IMR-90 (cell line): ENCODE results near the gene CCDC137. TPM values are rescaled to one million over a fixed set of nuclear protein-coding genes. Genes with fewer than 3 reads are reported as not detected.

Experiments
- ATAC-seq: fragments of 200-7000 bp; cut with Tn5 transposase; 2 replicates; pipeline ENCODE4 v1.9.1; 2020; ENCODE audit warnings: low read depth, mild to moderate bottlenecking, moderate library complexity
- BruUV-seq: library from RNA; stranded (reverse); fragments of 400-500 nt; replicated peaks from 2 replicates; lab custom pipeline; 2021; lab: Mats Ljungman, UMichigan
- CTCF ChIA-PET: fragments of 300-600 bp; formaldehyde crosslinking; extraction: SDS; loops from one replicate; lab custom pipeline; 2021; ENCODE audit warnings: antibody characterized with exemption; lab: Yijun Ruan, JAX
- POLR2A ChIA-PET: fragments of 300-600 bp; sonication (Branson Sonifier 250); formaldehyde crosslinking; loops from one replicate; lab custom pipeline; 2022; ENCODE audit warnings: antibody characterized with exemption; ENCODE audit not compliant: unreplicated experiment; lab: Charles Lee
- DNase-seq: peaks from one replicate; pipeline ENCODE4 v3.0.0; 2013
- H2AFZ ChIP-seq: replicated peaks from 2 replicates; pipeline ENCODE3; 2013; ENCODE audit warnings: low read length, mild to moderate bottlenecking; ENCODE audit not compliant: poor library complexity
- H2AK5ac ChIP-seq: 2 replicates; pipeline ENCODE4 v1.6.1; 2013; ENCODE audit warnings: low read depth, low read length, inconsistent platforms
- H2AK9ac ChIP-seq: replicated peaks from 2 replicates; pipeline ENCODE3; 2013; ENCODE audit warnings: mild to moderate bottlenecking, low read depth, low read length, moderate library complexity; ENCODE audit not compliant: poor library complexity
- H2BK120ac ChIP-seq: 2 replicates; pipeline ENCODE4 v1.6.1; 2013; ENCODE audit warnings: low read depth, low read length, inconsistent platforms
- H2BK15ac ChIP-seq: 3 replicates; pipeline ENCODE4 v1.6.1; 2013; ENCODE audit warnings: low read depth, low read length, inconsistent platforms
- H2BK20ac ChIP-seq: 2 replicates; pipeline ENCODE4 v1.6.1; 2013; ENCODE audit warnings: low read depth, mild to moderate bottlenecking, inconsistent platforms, low read length, moderate library complexity
- H2BK5ac ChIP-seq: 2 replicates; pipeline ENCODE4 v1.6.1; 2013; ENCODE audit warnings: mild to moderate bottlenecking, low read depth, low read length, inconsistent platforms; ENCODE audit not compliant: poor library complexity, severe bottlenecking
- H3K14ac ChIP-seq: replicated peaks from 2 replicates; pipeline ENCODE4 v1.6.1; 2013; ENCODE audit warnings: low read depth, low read length, inconsistent platforms
- H3K18ac ChIP-seq: 2 replicates; pipeline ENCODE4 v1.6.1; 2013; ENCODE audit warnings: low read depth, low read length, control low read depth
- H3K23ac ChIP-seq: 2 replicates; pipeline ENCODE4 v1.6.1; 2013; ENCODE audit warnings: low read depth, low read length, inconsistent platforms
- H3K27ac ChIP-seq: 2 replicates; pipeline ENCODE4 v1.5.1; 2013; ENCODE audit warnings: mild to moderate bottlenecking, control low read depth, low read length; ENCODE audit not compliant: insufficient read depth
- H3K27me3 ChIP-seq: 2 replicates; pipeline ENCODE4 v1.6.1; 2013; ENCODE audit warnings: low read length; ENCODE audit not compliant: control insufficient read depth, insufficient read depth
- H3K36me3 ChIP-seq: 2 replicates; pipeline ENCODE4 v1.6.1; 2013; ENCODE audit warnings: low read length, mixed read lengths; ENCODE audit not compliant: control insufficient read depth, insufficient read depth
- H3K4ac ChIP-seq: 2 replicates; pipeline ENCODE4 v1.6.1; 2013; ENCODE audit warnings: low read depth, low read length, inconsistent platforms
- H3K4me1 ChIP-seq: 2 replicates; pipeline ENCODE4 v1.6.1; 2013; ENCODE audit warnings: low read length, mixed read lengths; ENCODE audit not compliant: control insufficient read depth, insufficient read depth
- H3K4me2 ChIP-seq: 2 replicates; pipeline ENCODE4 v1.6.1; 2013; ENCODE audit warnings: low read depth, mild to moderate bottlenecking, control low read depth, low read length, moderate library complexity
- H3K4me3 ChIP-seq: 2 replicates; pipeline ENCODE4 v1.5.1; 2013; ENCODE audit warnings: low read depth, mild to moderate bottlenecking, control low read depth, low read length, moderate library complexity; ENCODE audit not compliant: insufficient read depth
- H3K56ac ChIP-seq: 2 replicates; pipeline ENCODE4 v1.6.1; 2013; ENCODE audit warnings: low read length, inconsistent platforms; ENCODE audit not compliant: insufficient read depth; ENCODE audit errors: extremely low read depth
- H3K79me1 ChIP-seq, 2 experiments: 2 replicates each; pipeline ENCODE4 v1.6.1; 2013; ENCODE audit warnings: low read length in 2 of 2, inconsistent platforms in 1 of 2, low read depth in 1 of 2
- H3K9ac ChIP-seq: 2 replicates; pipeline ENCODE4 v1.6.1; 2013; ENCODE audit warnings: low read depth, low read length, control low read depth
- H3K9me1 ChIP-seq: 2 replicates; pipeline ENCODE4 v1.6.1; 2013; ENCODE audit warnings: low read length, inconsistent platforms; ENCODE audit not compliant: insufficient read depth
- H3K9me3 ChIP-seq: 2 replicates; pipeline ENCODE4 v1.6.1; 2013; ENCODE audit warnings: low read length; ENCODE audit not compliant: control insufficient read depth, insufficient read depth
- H4K20me1 ChIP-seq: 2 replicates; pipeline ENCODE4 v1.6.1; 2013; ENCODE audit warnings: low read length, inconsistent platforms; ENCODE audit not compliant: insufficient read depth
- H4K5ac ChIP-seq: 2 replicates; pipeline ENCODE4 v1.6.1; 2013; ENCODE audit warnings: mild to moderate bottlenecking, low read depth, low read length, control low read depth
- H4K8ac ChIP-seq, 2 experiments: 2 replicates each; pipeline ENCODE4 v1.6.1; 2013; ENCODE audit warnings: low read depth in 2 of 2, low read length in 2 of 2, control low read depth in 1 of 2, inconsistent platforms in 1 of 2
- H4K91ac ChIP-seq: 2 replicates; pipeline ENCODE4 v1.6.1; 2013; ENCODE audit warnings: low read depth, low read length, inconsistent platforms; ENCODE audit not compliant: insufficient read depth
- ELK1 ChIP-seq: fragments of 150-350 bp; IDR thresholded peaks from 2 replicates; pipeline ENCODE4 v1.6.1; 2016; ENCODE audit warnings: low read depth, mild to moderate bottlenecking, low read length, moderate library complexity, borderline replicate concordance
- MAFK ChIP-seq: IDR thresholded peaks from 2 replicates; pipeline ENCODE4 v1.6.1; 2012; ENCODE audit warnings: low read depth, low read length, improper control_type of control experiment
- WGBS, 2 experiments: methylation state at CpG; one replicate each; pipeline versions ENCODE4 v1.1.5 to v1.1.7; 2013; ENCODE audit warnings: missing lambda C conversion rate in 2 of 2; ENCODE audit not compliant: insufficient read length in 1 of 2; ENCODE audit errors: extremely low coverage in 2 of 2; 5-methylcytosine and 5-hydroxymethylcytosine counted together
- dilution Hi-C: fragments of 300-500 bp; cut with HindIII; formaldehyde crosslinking; loops from one replicate; pipeline ENCODE4 v1.14.3; 2018; ENCODE audit warnings: low sequenced_read_pairs; ENCODE audit not compliant: unreplicated experiment
- in situ Hi-C: fragments of 300-500 bp; cut with MboI; formaldehyde crosslinking; loops from 3 replicates; pipeline ENCODE4 v1.14.3; 2019; ENCODE audit warnings: low sequenced_read_pairs, inconsistent platforms, mixed read lengths
- intact Hi-C: fragments of 100-400 bp; cut with micrococcal nuclease; formaldehyde crosslinking; loops from 2 replicates; pipeline ENCODE4 v1.10.0; 2022
- polyA plus RNA-seq, 3 experiments: library from polyadenylated mRNA; depleted of rRNA; stranded (reverse); fragments of >200 nt; gene quantifications; 2 replicates each; pipeline ENCODE4 v1.2.3, GENCODE V29; 2012; ENCODE audit warnings: low replicate concordance in 1 of 3
- total RNA-seq: library from RNA; depleted of rRNA; stranded (reverse); fragments of >200 nt; gene quantifications from 2 replicates; pipeline ENCODE4 v1.2.3, GENCODE V29; 2012

The CCDC137 gene
- total and polyA plus RNA-seq, 2 of the 4 experiments (the other 2 are of a cell fraction): 7.5 to 18.4 TPM

GRCh38 chr17:81708739-81709185 lies 42.2 kb downstream of the CCDC137 start:
- intact Hi-C loops (no loop called here), dilution Hi-C loops (no loop called here), in situ Hi-C loops (no loop called here)
- Histone ChIP-seq H4K91ac (no peak overlapping the region), H3K4me2 (no peak overlapping the region), H3K23ac (no peak overlapping the region), H3K79me1 (peaks cover 19 to 47% of the 10 kb centered on the region in 2 experiments), H4K8ac (no peak overlapping the region), H4K20me1 (peaks cover 3% of the 10 kb centered on the region), H3K4me3 (no peak overlapping the region), H2BK5ac (no peak overlapping the region), H3K14ac (no peak overlapping the region), H3K4ac (no peak overlapping the region), H2AK9ac (no peak overlapping the region), H3K9me1 (peaks cover 8% of the 10 kb centered on the region), H3K27ac (no peak overlapping the region), H3K9ac (no peak overlapping the region), H2AK5ac (no peak overlapping the region), H2AFZ (no peak overlapping the region), H3K4me1 (peaks cover 23% of the 10 kb centered on the region), H4K5ac (no peak overlapping the region), H2BK20ac (no peak overlapping the region), H3K18ac (no peak overlapping the region), H3K9me3 (no peaks in the 10 kb centered on the region), H3K56ac (no peak overlapping the region), H3K36me3 (peaks cover 16% of the 10 kb centered on the region), H2BK120ac (no peak overlapping the region), H3K27me3 (no peaks in the 10 kb centered on the region), H2BK15ac (no peak overlapping the region)
- BruUV-seq: no TSS peak
- no peak for DNase-seq
- 86% methylated on average over 14 of the region's 17 CpGs; no CpG with 5 or more reads in 1 of the 2 experiments for WGBS, 2 experiments
- POLR2A ChIA-PET: no interaction called here
- CTCF ChIA-PET: no interaction called here
- ATAC-seq: no peak
- TF ChIP-seq MAFK (no peak), ELK1 (no peak)
